Ascending aorta (tissue), 2 donors: ENCODE results near the gene AP1G1. TPM values are rescaled to one million over a fixed set of nuclear protein-coding genes. Genes with fewer than 3 reads are reported as not detected.
"Not testable (repeated sequence)": the region's sequence is repeated elsewhere in the genome, so short reads cannot be mapped to it uniquely, and the experiment has no call there.

ENCODE experiments used
- DNase-seq, 2 donors: peaks; one replicate each; pipeline ENCODE4 v3.0.0-alpha.2; 2019; ENCODE audit warnings: low spot score in 2 of 2
- H3K27ac ChIP-seq, 2 donors: fragments of 200-600 bp; sonication (generic); one replicate each; pipeline ENCODE4 v1.5.1; 2016 to 2017; ENCODE audit warnings: mild to moderate bottlenecking in 1 of 2
- H3K27me3 ChIP-seq: fragments of 200-600 bp; sonication (generic); one replicate; pipeline ENCODE4 v1.5.1; 2017
- H3K36me3 ChIP-seq, 2 donors: fragments of 200-600 bp; sonication (generic); one replicate each; pipeline ENCODE4 v1.5.1; 2016
- H3K4me1 ChIP-seq, 2 donors: fragments of 200-600 bp; sonication (generic); one replicate each; pipeline ENCODE4 v1.5.1; 2016 to 2017; ENCODE audit warnings: mild to moderate bottlenecking in 1 of 2
- H3K4me3 ChIP-seq, 2 donors: fragments of 200-600 bp; sonication (generic); one replicate each; pipeline ENCODE4 v1.5.1; 2016 to 2017; ENCODE audit warnings: mild to moderate bottlenecking in 1 of 2
- H3K9me3 ChIP-seq, 2 donors: fragments of 200-600 bp; sonication (generic); one replicate each; pipeline ENCODE4 v1.5.1; 2016
- CTCF ChIP-seq, 3 experiments: fragments of 200-600 bp in 2 of 3; fragments of 450-650 bp in 1 of 3; sonication (generic) in 2 of 3; IDR thresholded peaks; one replicate each; pipeline ENCODE4 v1.5.1; 2016 to 2019; ENCODE audit warnings: antibody characterized with exemption in 3 of 3, mild to moderate bottlenecking in 1 of 3, moderate library complexity in 1 of 3
- intact Hi-C: fragments of 100-400 bp; cut with DNase I; formaldehyde crosslinking; loops from one replicate; pipeline ENCODE4 v1.15.1; 2023
- total RNA-seq: library from RNA; depleted of rRNA; stranded (reverse); fragments of >200 nt; gene quantifications from one replicate; pipeline ENCODE4 v1.1.0, GENCODE V29; 2016

Gene AP1G1
- total RNA-seq, 1 donor from 2014 or later: 40.7 TPM

GRCh38 chr16:71803305-71803690, 5.3 kb downstream of the AP1G1 start:
- Histone ChIP-seq H3K9me3 (no peaks in the 10 kb centered on the region), H3K27ac (no peak overlapping the region), H3K27me3 (no peaks in the 10 kb centered on the region), H3K4me3 (no peak overlapping the region), H3K36me3 (peaks cover 12 to 13% of the 10 kb centered on the region in 2 donors), H3K4me1 (peaks cover 9 to 22% of the 10 kb centered on the region in 2 donors)
- intact Hi-C loops: no loop called here
- DNase-seq: no peak
- TF ChIP-seq CTCF (IDR thresholded peaks at IDR 0.05): no peak

- TF ChIP-seq CTCF (IDR thresholded peaks at IDR 0.05): no peak
- DNase-seq: no peak
- Histone ChIP-seq H3K36me3 (peaks cover 16 to 22% of the 10 kb centered on the region in 2 donors), H3K27me3 (no peaks in the 10 kb centered on the region), H3K9me3 (no peaks in the 10 kb centered on the region), H3K4me3 (no peak overlapping the region), H3K27ac (no peak overlapping the region), H3K4me1 (no peaks in the 10 kb centered on the region)
- intact Hi-C loops: no loop called here
Measured at GRCh38 chr16:71796501-71797097, 12.0 kb downstream of the AP1G1 start.

DNA sequence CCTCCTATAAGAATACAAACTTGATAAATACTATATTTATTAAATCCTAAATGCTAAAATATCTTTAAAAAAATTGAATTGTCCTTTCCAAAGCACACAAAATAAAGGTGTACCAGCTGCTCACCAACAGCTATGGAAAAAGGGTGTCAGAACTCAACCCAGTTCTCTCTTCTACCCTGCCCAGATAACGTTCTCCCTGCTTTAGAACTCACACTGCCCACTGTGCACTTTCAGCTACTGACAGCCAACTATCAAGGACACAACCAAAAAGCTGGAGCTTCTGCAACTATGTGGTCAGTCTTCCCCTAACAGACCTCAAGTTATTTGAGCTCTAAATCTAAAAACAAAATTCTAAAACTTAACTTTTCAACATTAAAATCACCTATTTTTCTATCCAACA, 13.7 kb downstream of the AP1G1 start:
- Histone ChIP-seq H3K9me3 (no peaks in the 10 kb centered on the region), H3K36me3 (peaks cover 12 to 22% of the 10 kb centered on the region in 2 donors), H3K4me3 (no peak overlapping the region), H3K27ac (no peak overlapping the region), H3K4me1 (peaks cover 0 to 2% of the 10 kb centered on the region in 2 donors), H3K27me3 (no peaks in the 10 kb centered on the region)
- DNase-seq: no peak
- TF ChIP-seq CTCF (IDR thresholded peaks at IDR 0.05): no peak
- intact Hi-C loops: no loop called here

DNA sequence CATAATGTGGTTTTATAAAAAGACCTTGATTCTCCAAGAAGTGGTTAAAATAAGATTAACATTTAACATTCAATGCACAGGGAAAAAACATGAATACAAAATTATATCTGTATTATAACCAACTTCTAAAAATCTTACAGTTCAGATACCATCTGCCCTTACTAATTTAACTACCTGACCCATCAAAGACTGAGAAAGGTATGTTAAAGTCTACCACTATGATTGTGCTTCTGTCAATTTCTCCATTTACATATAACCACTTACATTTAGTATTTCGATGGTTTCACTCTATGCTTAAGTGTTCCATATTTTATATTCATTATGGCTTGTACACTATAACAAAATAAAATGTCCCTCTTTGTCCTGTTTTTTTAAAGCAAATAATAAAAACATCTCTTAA, 14.6 kb downstream of the AP1G1 start:
- no peaks in the 10 kb centered on the region for H3K9me3 ChIP-seq
- intact Hi-C loops: no loop called here
- H3K36me3 ChIP-seq: peaks cover 10 to 18% of the 10 kb centered on the region in 2 donors
- no peak for TF ChIP-seq CTCF (IDR thresholded peaks at IDR 0.05)
- H3K27me3 ChIP-seq: no peaks in the 10 kb centered on the region
- no peak overlapping the region for H3K27ac ChIP-seq
- no peak overlapping the region for H3K4me3 ChIP-seq
- DNase-seq: no peak
- H3K4me1 ChIP-seq: peaks cover 0 to 2% of the 10 kb centered on the region in 2 donors

DNA sequence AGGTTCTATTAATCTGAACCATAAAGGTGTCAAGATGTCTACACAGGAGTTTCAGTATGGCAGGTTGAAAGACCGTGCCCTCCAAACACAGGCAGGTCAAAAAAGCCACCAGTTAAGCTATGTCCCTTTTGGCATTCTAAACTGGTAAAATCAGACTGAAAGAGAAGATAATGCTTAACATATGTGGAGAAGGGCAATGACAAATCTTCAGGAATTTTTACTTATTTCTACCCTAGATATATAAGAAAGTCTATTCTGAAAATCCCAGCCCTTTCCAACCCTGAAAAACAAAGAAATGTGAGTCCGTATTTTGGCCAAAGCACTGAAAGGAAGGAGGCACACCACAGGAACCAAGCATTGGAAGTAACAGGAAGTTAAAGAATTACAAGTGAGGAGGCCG, 16.5 kb downstream of the AP1G1 start:
- Histone ChIP-seq H3K9me3 (no peaks in the 10 kb centered on the region), H3K4me3 (no peak overlapping the region), H3K4me1 (peaks cover 0 to 2% of the 10 kb centered on the region in 2 donors), H3K36me3 (peaks cover 17 to 30% of the 10 kb centered on the region in 2 donors), H3K27me3 (no peaks in the 10 kb centered on the region), H3K27ac (no peak overlapping the region)
- intact Hi-C loops: no loop called here
- DNase-seq: no peak
- no peak for TF ChIP-seq CTCF (IDR thresholded peaks at IDR 0.05)

- H3K27ac ChIP-seq, H3K4me1 ChIP-seq, H3K27me3 ChIP-seq, DNase-seq, H3K4me3 ChIP-seq, H3K9me3 ChIP-seq, intact Hi-C loops: not testable (repeated sequence)
- peaks cover 22 to 36% of the 10 kb centered on the region in 2 donors for H3K36me3 ChIP-seq
Measured at GRCh38 chr16:71790329-71790728, 18.3 kb downstream of the AP1G1 start.
